Endothelial cell of umbilical vein (primary cell): ENCODE data around the gene ABLIM1. TPM values are rescaled to one million over a fixed set of nuclear protein-coding genes. Genes with fewer than 3 reads are reported as not detected.

ENCODE experiments used
- BruUV-seq: library from RNA; stranded (reverse); fragments of 400-500 nt; replicated peaks from 2 replicates; lab custom pipeline; 2021; lab: Mats Ljungman, UMichigan
- CTCF ChIA-PET: fragments of 300-600, 350-600 bp; sonication (Branson Sonifier 250); formaldehyde crosslinking; loops from one replicate; lab custom pipeline; 2021; ENCODE audit warnings: antibody characterized with exemption, inconsistent platforms; lab: Charles Lee
- POLR2A ChIA-PET: fragments of 300-600, 350-600 bp; sonication (Branson Sonifier 250); formaldehyde crosslinking; loops from one replicate; lab custom pipeline; 2021; ENCODE audit warnings: antibody characterized with exemption, inconsistent platforms; lab: Charles Lee
- DNase-seq: peaks from one replicate; pipeline ENCODE4 v3.0.0-alpha.2; 2011; ENCODE audit warnings: low read depth, low spot score
- FAIRE-seq: peaks from 2 replicates; lab custom pipeline; 2011; peaks lifted over from hg19 to GRCh38; lab: Jason Lieb, UNC
- H2AFZ ChIP-seq: 2 replicates; pipeline ENCODE4 v1.6.0; 2012; ENCODE audit warnings: low read depth, low read length, control low read depth, inconsistent platforms
- H3K27ac ChIP-seq: 2 replicates; pipeline ENCODE4 v1.5.1; 2011; ENCODE audit warnings: low read depth, mild to moderate bottlenecking, control low read depth, low read length, moderate library complexity; ENCODE audit not compliant: insufficient read depth
- H3K27me3 ChIP-seq, 2 experiments: 2 replicates each; pipeline versions ENCODE4 v1.6.0 to v1.6.1; 2011; ENCODE audit warnings: low read length in 2 of 2, mixed read lengths in 1 of 2; ENCODE audit not compliant: control insufficient read depth in 2 of 2, insufficient read depth in 2 of 2
- H3K36me3 ChIP-seq, 2 experiments: 2 replicates in 1 of 2; 3 replicates in 1 of 2; pipeline ENCODE4 v1.5.1; 2011; ENCODE audit warnings: low read length in 2 of 2, mild to moderate bottlenecking in 1 of 2, moderate library complexity in 1 of 2; ENCODE audit not compliant: control insufficient read depth in 2 of 2, insufficient read depth in 2 of 2; ENCODE audit errors: extremely low read depth in 1 of 2
- H3K4me1 ChIP-seq: 3 replicates; pipeline ENCODE4 v1.5.1; 2011; ENCODE audit warnings: mild to moderate bottlenecking, low read length; ENCODE audit not compliant: control insufficient read depth, insufficient read depth; ENCODE audit errors: extremely low read depth
- H3K4me2 ChIP-seq: 2 replicates; pipeline ENCODE4 v1.6.1; 2011; ENCODE audit warnings: low read length, control low read depth, mixed read lengths; ENCODE audit not compliant: insufficient read depth
- H3K4me3 ChIP-seq, 3 experiments: fragments of 200-600 bp in 1 of 3; sonication (generic), shearing (Covaris generic) in 1 of 3; replicated peaks in 1 of 3; 2 replicates each; pipeline ENCODE4 v1.5.1; 2011 to 2016; ENCODE audit warnings: control low read depth in 3 of 3, low read length in 3 of 3, mild to moderate bottlenecking in 2 of 3, inconsistent platforms in 1 of 3, low read depth in 1 of 3, moderate library complexity in 1 of 3; ENCODE audit not compliant: insufficient read depth in 1 of 3
- H3K79me2 ChIP-seq: 2 replicates; pipeline ENCODE4 v1.6.0; 2012; ENCODE audit warnings: low read length, inconsistent platforms; ENCODE audit not compliant: control insufficient read depth, insufficient read depth
- H3K9ac ChIP-seq: replicated peaks from 2 replicates; pipeline ENCODE3; 2011; ENCODE audit warnings: low read length, control low read depth; ENCODE audit not compliant: insufficient read depth; ENCODE audit errors: extremely low read depth
- H3K9me1 ChIP-seq: replicated peaks from 3 replicates; pipeline ENCODE4 v1.6.0; 2011; ENCODE audit warnings: mild to moderate bottlenecking, low read length; ENCODE audit not compliant: control insufficient read depth, insufficient read depth; ENCODE audit errors: extremely low read depth
- H3K9me3 ChIP-seq: replicated peaks from 2 replicates; pipeline ENCODE4 v1.5.1; 2012; ENCODE audit warnings: low read length, inconsistent platforms; ENCODE audit not compliant: control insufficient read depth, insufficient read depth
- H4K20me1 ChIP-seq: replicated peaks from 2 replicates; pipeline ENCODE3; 2011; ENCODE audit warnings: mild to moderate bottlenecking, low read length; ENCODE audit not compliant: control insufficient read depth, insufficient read depth; ENCODE audit errors: extremely low read depth
- CTCF ChIP-seq, 2 donors: IDR thresholded peaks; 1 replicate in 1 of 2; 2 replicates in 1 of 2; pipeline ENCODE4 v1.5.1; 2011; ENCODE audit warnings: low read length in 2 of 2, mild to moderate bottlenecking in 2 of 2, moderate library complexity in 2 of 2, control low read depth in 1 of 2, inconsistent platforms in 1 of 2, low read depth in 1 of 2; ENCODE audit not compliant: insufficient read depth in 1 of 2; ENCODE audit errors: extremely low read depth in 1 of 2
- EZH2 ChIP-seq: IDR thresholded peaks from 2 replicates; pipeline ENCODE4 v1.6.1; 2012; ENCODE audit warnings: borderline replicate concordance, low read depth, mild to moderate bottlenecking, moderate library complexity, low read length, inconsistent platforms; ENCODE audit not compliant: severe bottlenecking
- FOS ChIP-seq: IDR thresholded peaks from 2 replicates; pipeline ENCODE4 v1.6.1; 2011; ENCODE audit warnings: mild to moderate bottlenecking, low read length, moderate library complexity, borderline replicate concordance; ENCODE audit not compliant: insufficient read depth
- GATA2 ChIP-seq: IDR thresholded peaks from 2 replicates; pipeline ENCODE4 v1.7.0; 2011; ENCODE audit warnings: low read depth, mild to moderate bottlenecking, moderate library complexity, mixed read lengths, low read length; ENCODE audit not compliant: insufficient read length, insufficient read depth
- JUN ChIP-seq: IDR thresholded peaks from 2 replicates; pipeline ENCODE4 v1.6.1; 2011; ENCODE audit warnings: borderline replicate concordance, low read depth; ENCODE audit not compliant: insufficient read length, insufficient read depth
- MAX ChIP-seq: IDR thresholded peaks from 2 replicates; pipeline ENCODE4 v1.6.1; 2011; ENCODE audit not compliant: insufficient read depth, insufficient read length
- MYC ChIP-seq: IDR thresholded peaks from one replicate; pipeline ENCODE4 v1.6.1; 2011; ENCODE audit warnings: mild to moderate bottlenecking, low read depth, low read length
- POLR2A ChIP-seq: IDR thresholded peaks from 2 replicates; pipeline ENCODE4 v1.6.1; 2012; ENCODE audit warnings: low read depth, mild to moderate bottlenecking, control low read depth, low read length
- POLR2AphosphoS5 ChIP-seq: IDR thresholded peaks from 2 replicates; pipeline ENCODE4 v1.6.1; 2012; ENCODE audit warnings: low read depth, mild to moderate bottlenecking, control low read depth, low read length, moderate library complexity; ENCODE audit not compliant: insufficient read depth
- dilution Hi-C: fragments of 300-500 bp; cut with MboI; formaldehyde crosslinking; loops from one replicate; pipeline ENCODE4 v1.15.0; 2019; ENCODE audit warnings: low sequenced_read_pairs; ENCODE audit not compliant: extremely low pct_ligation_motif_present
- intact Hi-C: fragments of 100-400 bp; cut with micrococcal nuclease; formaldehyde crosslinking; loops from one replicate; pipeline ENCODE4 v1.10.0; 2022
- polyA plus RNA-seq, 4 experiments: library from polyadenylated mRNA; depleted of rRNA in 3 of 4; stranded (reverse) in 3 of 4; unstranded in 1 of 4; fragments of >200 nt; gene quantifications; 2 replicates each; pipeline versions ENCODE4 v1.2.1 to v1.2.3, GENCODE V29; 2011 to 2012; ENCODE audit warnings: missing spikeins in 1 of 4
- total RNA-seq: library from RNA; stranded (reverse); gene quantifications from 2 replicates; pipeline ENCODE4 v1.2.3, GENCODE V29; 2021

ABLIM1 gene
- total and polyA plus RNA-seq, 2 donors (not counting 3 experiments of a cell fraction or from before 2014, with no cell fraction given): 128 to 235 TPM

- FAIRE-seq (no peak), DNase-seq (no peak)
- no peak overlapping the region for H3K4me2 ChIP-seq
- H3K9ac ChIP-seq: no peak overlapping the region
- H3K9me1 ChIP-seq: no peaks in the 10 kb centered on the region
- TF ChIP-seq JUN (no peak), CTCF (IDR thresholded peaks at IDR 0.05; ENCODE audit: extremely low read depth in 1 of 2, insufficient read depth in 1 of 2, low read depth in 1 of 2, low read length in 2 of 2) (no peak), FOS (no peak), EZH2 (no peak), GATA2 (no peak), MYC (no peak), MAX (no peak), POLR2AphosphoS5 (no peak), POLR2A (no peak)
- no peak overlapping the region for H3K4me3 ChIP-seq
- dilution Hi-C loops (loop anchor here (25.0 kb wide), 1 partner anchor 126 kb away; no protein-coding TSS in a partner anchor), intact Hi-C loops (no loop called here)
- H4K20me1 ChIP-seq: no peaks in the 10 kb centered on the region
- BruUV-seq: no TSS peak
- no peak overlapping the region for H3K27ac ChIP-seq
- ChIA-PET POLR2A (interaction anchor here (0.7 kb wide), 1 partner anchor 28 kb away, joined by 6 read pairs; no protein-coding TSS in a partner anchor), CTCF (interaction anchor here (1.7 kb wide), 2 partner anchors 15 to 138 kb away, joined by 3 to 4 read pairs; no protein-coding TSS in a partner anchor)
- peaks cover 26% of the 10 kb centered on the region for H3K4me1 ChIP-seq
- H3K27me3 ChIP-seq: no peaks in the 10 kb centered on the region
- H3K36me3 ChIP-seq: no peaks in the 10 kb centered on the region
- no peak overlapping the region for H2AFZ ChIP-seq
- no peaks in the 10 kb centered on the region for H3K79me2 ChIP-seq
- no peaks in the 10 kb centered on the region for H3K9me3 ChIP-seq
Observed at GRCh38 chr10:114688786-114689185, 30.7 kb upstream of the ABLIM1 start.
